ENCODE results near the gene SPEF1.

The SPEF1 gene

DNA sequence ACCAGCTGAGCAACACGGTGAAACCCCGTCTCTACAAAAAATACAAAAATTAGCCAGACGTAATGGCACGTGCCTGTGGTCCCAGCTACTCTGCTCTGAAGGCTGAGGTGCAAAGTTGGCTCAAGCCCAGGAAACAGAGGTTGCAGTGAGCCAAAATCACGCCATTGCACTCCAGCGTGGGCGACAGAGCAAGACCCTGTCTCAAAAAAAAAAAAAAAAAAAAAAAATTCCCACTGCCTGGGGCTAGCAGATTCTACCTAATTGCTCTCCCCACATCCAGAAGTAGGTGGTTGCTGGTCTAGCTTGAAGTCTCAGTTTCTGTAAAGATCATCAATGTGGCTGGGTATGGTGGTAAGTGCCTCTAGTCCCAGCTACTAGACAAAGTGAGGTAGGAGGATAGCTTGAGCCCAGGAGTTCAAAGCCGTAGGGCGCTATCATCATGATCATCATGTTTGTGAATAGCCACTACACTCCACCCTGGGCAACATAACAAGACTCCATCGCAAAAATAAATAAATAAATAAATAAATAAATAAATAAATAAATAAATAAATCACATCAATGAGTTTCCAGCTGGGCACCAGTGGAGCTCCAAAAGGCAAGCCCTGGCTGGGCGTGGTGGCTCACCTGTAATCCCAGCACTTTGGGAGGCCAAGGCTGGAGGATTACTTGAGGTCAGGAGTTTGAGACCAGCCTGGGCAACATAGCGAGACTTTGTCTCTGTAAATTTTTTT lies 32.8 kb upstream of the SPEF1 start:
- Histone ChIP-seq H3K9me2 (ENCODE audit: low read depth, low read length) (no peaks in the 10 kb centered on the region), H3K27ac (ENCODE audit: low read depth, low read length, poor library complexity, severe bottlenecking) (no peak overlapping the region), H3K4me2 (ENCODE audit: low read length) (no peak overlapping the region), H4K20me1 (ENCODE audit: insufficient read depth, low read length) (no peaks in the 10 kb centered on the region), H3F3A (ENCODE audit: insufficient read depth, low read length) (no peaks in the 10 kb centered on the region), H3K79me2 (ENCODE audit: insufficient read depth, low read length) (no peaks in the 10 kb centered on the region), H2AFZ (ENCODE audit: low read length) (no peak overlapping the region), H3K4me1 (ENCODE audit: insufficient read depth, low read length, severe bottlenecking) (peaks cover 30% of the 10 kb centered on the region), H3K36me3 (ENCODE audit: insufficient read depth, low read length) (no peaks in the 10 kb centered on the region), H3K4me3 (ENCODE audit: low read depth, low read length, poor library complexity, severe bottlenecking) (no peak overlapping the region), H3K27me3 (ENCODE audit: insufficient read depth, low read length) (no peaks in the 10 kb centered on the region; the same call in 1 of the 2 replicates), H3K9ac (ENCODE audit: low read length) (no peak overlapping the region), H3K9me3 (ENCODE audit: low read length) (no peaks in the 10 kb centered on the region)
- TF ChIP-seq EZH2 (IDR thresholded peaks at IDR 0.05; ENCODE audit: borderline replicate concordance, low read length), result no peak
- no peak for TF ChIP-seq CTCF (IDR thresholded peaks at IDR 0.05; ENCODE audit: low read length)

DNA sequence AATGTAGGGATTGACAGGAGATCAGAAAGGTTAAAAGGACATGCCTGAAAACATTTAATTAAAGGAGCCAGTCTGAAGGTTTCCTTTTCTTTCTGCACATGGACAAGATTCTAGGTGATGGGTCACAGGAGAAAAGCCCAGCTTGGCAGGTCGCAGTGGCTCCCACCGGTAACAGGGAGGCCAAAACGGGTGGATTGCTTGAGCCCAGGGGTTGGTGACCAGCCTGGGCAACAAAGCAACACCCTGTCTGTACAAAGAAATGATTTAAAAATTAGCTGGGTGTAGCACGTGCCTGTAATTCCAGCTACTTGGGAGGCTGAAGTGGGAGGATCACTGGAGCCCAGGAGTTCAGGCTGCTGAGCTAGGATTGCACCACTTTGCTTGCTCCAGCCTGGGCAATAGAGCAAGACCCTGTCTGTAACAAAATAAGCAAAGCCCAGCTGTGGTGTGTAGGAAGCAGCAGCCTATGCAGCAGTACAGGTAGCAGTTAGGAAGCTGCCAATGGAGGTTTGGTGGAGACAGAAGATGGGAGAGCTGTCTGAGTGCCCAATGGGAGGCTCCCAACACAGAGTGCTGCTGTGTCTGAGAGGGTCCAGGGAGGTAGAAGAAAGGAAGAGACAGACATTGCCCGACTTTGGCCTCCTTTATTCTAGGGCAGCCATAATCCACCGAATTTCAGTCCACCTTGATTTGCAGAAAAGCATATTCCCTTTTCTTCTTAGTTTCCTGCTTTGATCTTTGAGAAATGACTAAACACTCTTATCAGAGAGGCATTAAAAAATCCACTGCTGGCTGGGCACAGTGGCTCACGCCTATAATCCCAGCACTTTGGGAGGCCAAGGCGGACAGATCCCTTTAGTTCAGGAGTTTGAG lies 32.0 kb upstream of the SPEF1 start:
- no peaks in the 10 kb centered on the region for H3K36me3 ChIP-seq (ENCODE audit: insufficient read depth, low read length)
- no peak overlapping the region for H3K4me3 ChIP-seq (ENCODE audit: low read depth, low read length, poor library complexity, severe bottlenecking)
- H3K4me1 ChIP-seq (ENCODE audit: insufficient read depth, low read length, severe bottlenecking), result peaks cover 22% of the 10 kb centered on the region
- no peaks in the 10 kb centered on the region for H3K79me2 ChIP-seq (ENCODE audit: insufficient read depth, low read length)
- H4K20me1 ChIP-seq (ENCODE audit: insufficient read depth, low read length), result no peaks in the 10 kb centered on the region
- no peak overlapping the region for H3K9ac ChIP-seq (ENCODE audit: low read length)
- no peak overlapping the region for H3K27ac ChIP-seq (ENCODE audit: low read depth, low read length, poor library complexity, severe bottlenecking)
- no peak for TF ChIP-seq CTCF (IDR thresholded peaks at IDR 0.05; ENCODE audit: low read length)
- TF ChIP-seq EZH2 (IDR thresholded peaks at IDR 0.05; ENCODE audit: borderline replicate concordance, low read length), result no peak
- no peaks in the 10 kb centered on the region for H3K9me3 ChIP-seq (ENCODE audit: low read length)
- no peak overlapping the region for H2AFZ ChIP-seq (ENCODE audit: low read length)
- H3K9me2 ChIP-seq (ENCODE audit: low read depth, low read length), result no peaks in the 10 kb centered on the region
- H3F3A ChIP-seq (ENCODE audit: insufficient read depth, low read length), result no peaks in the 10 kb centered on the region
- no peaks in the 10 kb centered on the region; the same call in 1 of the 2 replicates for H3K27me3 ChIP-seq (ENCODE audit: insufficient read depth, low read length)
- no peak overlapping the region for H3K4me2 ChIP-seq (ENCODE audit: low read length)

- Histone ChIP-seq H3K36me3 (ENCODE audit: insufficient read depth, low read length) (no peaks in the 10 kb centered on the region), H4K20me1 (ENCODE audit: insufficient read depth, low read length) (no peaks in the 10 kb centered on the region), H3K9ac (ENCODE audit: low read length) (no peak overlapping the region; the same call in 1 of the 2 replicates), H3K9me2 (ENCODE audit: low read depth, low read length) (no peaks in the 10 kb centered on the region), H3K4me1 (ENCODE audit: insufficient read depth, low read length, severe bottlenecking) (peaks cover 22% of the 10 kb centered on the region), H3K4me2 (ENCODE audit: low read length) (no peak overlapping the region; the same call in 1 of the 2 replicates), H3K27ac (ENCODE audit: low read depth, low read length, poor library complexity, severe bottlenecking) (no peak overlapping the region), H3K27me3 (ENCODE audit: insufficient read depth, low read length) (no peaks in the 10 kb centered on the region; the same call in 1 of the 2 replicates), H3K4me3 (ENCODE audit: low read depth, low read length, poor library complexity, severe bottlenecking) (no peak overlapping the region), H3K79me2 (ENCODE audit: insufficient read depth, low read length) (no peaks in the 10 kb centered on the region), H3K9me3 (ENCODE audit: low read length) (no peaks in the 10 kb centered on the region), H3F3A (ENCODE audit: insufficient read depth, low read length) (no peaks in the 10 kb centered on the region), H2AFZ (ENCODE audit: low read length) (no peak overlapping the region)
- TF ChIP-seq EZH2 (IDR thresholded peaks at IDR 0.05; ENCODE audit: borderline replicate concordance, low read length), result no peak
- TF ChIP-seq CTCF (IDR thresholded peaks at IDR 0.05; ENCODE audit: low read length), result no peak
Measured at GRCh38 chr20:3812259-3812681, 31.0 kb upstream of the SPEF1 start.
